ENCODE measurements around the gene IFNK. TPM values are rescaled to one million over a fixed set of nuclear protein-coding genes. Genes with fewer than 3 reads are reported as not detected.

Gene IFNK
- total RNA-seq, 1 experiment from 2014 or later, result not detected

DNA sequence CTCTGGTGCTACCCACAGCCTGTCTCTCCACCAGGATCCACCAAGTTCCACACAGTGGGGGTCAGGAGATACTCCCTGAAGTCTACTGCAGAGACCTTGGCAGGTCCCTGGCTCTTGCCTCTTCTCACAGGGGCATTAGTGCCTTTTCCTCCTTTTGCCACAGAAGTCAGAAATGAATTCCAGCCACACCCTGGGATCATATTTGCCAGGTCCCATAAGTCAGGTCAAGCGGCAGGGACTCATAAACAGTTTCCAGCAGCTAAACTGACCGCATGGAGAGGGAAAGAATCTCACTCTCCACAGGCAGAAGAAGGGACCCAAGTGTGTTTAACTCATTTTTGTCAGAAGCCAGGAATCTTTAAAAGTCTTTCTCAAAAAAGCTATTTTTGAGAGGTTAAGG is 13.3 kb upstream of the IFNK start:
- H3K4me1 ChIP-seq (ENCODE audit: insufficient read depth, low read length, poor library complexity, severe bottlenecking), result no peaks in the 10 kb centered on the region
- BruUV-seq (replicated peaks), result no TSS peak
- DNase-seq (ENCODE audit: low spot score), result no peak
- no peaks in the 10 kb centered on the region for H3K36me3 ChIP-seq (ENCODE audit: insufficient read depth, low read length, poor library complexity, severe bottlenecking)
- H3K27ac ChIP-seq (ENCODE audit: low read depth, low read length, poor library complexity, severe bottlenecking), result no peak overlapping the region
- TF ChIP-seq, protein P1, sequence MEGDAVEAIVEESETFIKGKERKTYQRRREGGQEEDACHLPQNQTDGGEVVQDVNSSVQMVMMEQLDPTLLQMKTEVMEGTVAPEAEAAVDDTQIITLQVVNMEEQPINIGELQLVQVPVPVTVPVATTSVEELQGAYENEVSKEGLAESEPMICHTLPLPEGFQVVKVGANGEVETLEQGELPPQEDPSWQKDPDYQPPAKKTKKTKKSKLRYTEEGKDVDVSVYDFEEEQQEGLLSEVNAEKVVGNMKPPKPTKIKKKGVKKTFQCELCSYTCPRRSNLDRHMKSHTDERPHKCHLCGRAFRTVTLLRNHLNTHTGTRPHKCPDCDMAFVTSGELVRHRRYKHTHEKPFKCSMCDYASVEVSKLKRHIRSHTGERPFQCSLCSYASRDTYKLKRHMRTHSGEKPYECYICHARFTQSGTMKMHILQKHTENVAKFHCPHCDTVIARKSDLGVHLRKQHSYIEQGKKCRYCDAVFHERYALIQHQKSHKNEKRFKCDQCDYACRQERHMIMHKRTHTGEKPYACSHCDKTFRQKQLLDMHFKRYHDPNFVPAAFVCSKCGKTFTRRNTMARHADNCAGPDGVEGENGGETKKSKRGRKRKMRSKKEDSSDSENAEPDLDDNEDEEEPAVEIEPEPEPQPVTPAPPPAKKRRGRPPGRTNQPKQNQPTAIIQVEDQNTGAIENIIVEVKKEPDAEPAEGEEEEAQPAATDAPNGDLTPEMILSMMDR (conservative IDR thresholded peaks at IDR 0.05; ENCODE audit: low read depth, low read length), result no peak
- no peak for TF ChIP-seq EZH2 (IDR thresholded peaks at IDR 0.05; ENCODE audit: borderline replicate concordance, low read depth, low read length, poor library complexity, severe bottlenecking)
- H3K27me3 ChIP-seq (replicated peaks; ENCODE audit: insufficient read depth, low read depth, low read length, poor library complexity), result no peaks in the 10 kb centered on the region
- POLR2A ChIA-PET (ENCODE audit: low non-redundant PET), result no interaction called here
- no peak overlapping the region for H3K4me3 ChIP-seq (ENCODE audit: low read depth, low read length, poor library complexity, severe bottlenecking)
- no peaks in the 10 kb centered on the region for H3K9me3 ChIP-seq (ENCODE audit: low read depth, low read length, poor library complexity, severe bottlenecking)
- intact Hi-C loops (cut with micrococcal nuclease; ENCODE audit: unreplicated experiment), result no loop called here
- CTCF ChIA-PET, result no interaction called here

DNA sequence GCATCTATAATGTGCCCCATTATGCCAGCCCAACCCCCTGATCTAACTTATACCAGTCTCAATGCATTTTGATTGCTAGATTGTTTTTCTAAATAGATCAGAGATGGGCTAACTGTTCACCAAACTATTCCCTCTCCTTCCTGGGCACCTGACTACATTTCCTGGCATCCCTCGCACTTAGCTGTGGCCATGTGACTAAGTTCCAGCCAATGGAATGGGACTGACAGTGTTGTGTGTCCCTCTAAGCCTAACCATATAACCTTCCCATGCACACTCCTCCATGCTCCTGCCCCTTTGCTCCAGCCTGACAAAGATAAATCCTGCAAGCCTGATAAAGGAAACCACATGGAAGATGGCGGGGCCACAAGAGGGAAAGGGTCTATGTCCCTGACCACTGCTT is 12.3 kb upstream of the IFNK start:
- ChIA-PET POLR2A (ENCODE audit: low non-redundant PET) (no interaction called here), CTCF (no interaction called here)
- no peak overlapping the region for H3K27ac ChIP-seq (ENCODE audit: low read depth, low read length, poor library complexity, severe bottlenecking)
- H3K36me3 ChIP-seq (ENCODE audit: insufficient read depth, low read length, poor library complexity, severe bottlenecking), result no peaks in the 10 kb centered on the region
- H3K27me3 ChIP-seq (replicated peaks; ENCODE audit: insufficient read depth, low read depth, low read length, poor library complexity), result no peaks in the 10 kb centered on the region
- no peak for DNase-seq (ENCODE audit: low spot score)
- H3K4me3 ChIP-seq (ENCODE audit: low read depth, low read length, poor library complexity, severe bottlenecking), result no peak overlapping the region
- intact Hi-C loops (cut with micrococcal nuclease; ENCODE audit: unreplicated experiment), result no loop called here
- no peaks in the 10 kb centered on the region for H3K4me1 ChIP-seq (ENCODE audit: insufficient read depth, low read length, poor library complexity, severe bottlenecking)
- TF ChIP-seq EZH2 (IDR thresholded peaks at IDR 0.05; ENCODE audit: borderline replicate concordance, low read depth, low read length, poor library complexity, severe bottlenecking), result no peak
- TF ChIP-seq, protein P1 (conservative IDR thresholded peaks at IDR 0.05; ENCODE audit: low read depth, low read length), result no peak
- H3K9me3 ChIP-seq (ENCODE audit: low read depth, low read length, poor library complexity, severe bottlenecking), result no peaks in the 10 kb centered on the region
- BruUV-seq (replicated peaks), result no TSS peak

DNA sequence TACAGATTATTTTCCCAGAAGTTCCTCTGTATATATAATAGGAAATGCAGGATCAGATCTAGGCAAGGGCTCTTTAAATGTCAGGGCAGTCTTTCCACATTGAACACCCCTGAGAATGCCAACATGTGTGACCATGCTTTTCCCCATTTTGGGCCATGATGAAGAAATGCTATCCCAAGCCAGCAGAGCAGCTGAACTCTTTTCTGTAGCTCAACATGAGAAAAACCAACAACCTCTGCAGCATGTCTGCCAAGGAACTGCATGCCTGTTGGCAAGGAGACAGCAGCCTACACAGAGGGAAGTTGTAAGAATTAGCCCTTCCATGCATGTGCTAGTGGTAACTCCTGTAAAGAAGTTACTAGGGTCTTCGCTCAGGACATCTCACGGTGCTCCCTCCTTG is 9.5 kb upstream of the IFNK start:
- ChIA-PET CTCF (no interaction called here), POLR2A (ENCODE audit: low non-redundant PET) (no interaction called here)
- H3K4me3 ChIP-seq (ENCODE audit: low read depth, low read length, poor library complexity, severe bottlenecking), result no peak overlapping the region
- DNase-seq (ENCODE audit: low spot score), result no peak
- H3K4me1 ChIP-seq (ENCODE audit: insufficient read depth, low read length, poor library complexity, severe bottlenecking), result no peaks in the 10 kb centered on the region
- no TSS peak for BruUV-seq (replicated peaks)
- no peaks in the 10 kb centered on the region for H3K36me3 ChIP-seq (ENCODE audit: insufficient read depth, low read length, poor library complexity, severe bottlenecking)
- intact Hi-C loops (cut with micrococcal nuclease; ENCODE audit: unreplicated experiment), result no loop called here
- no peaks in the 10 kb centered on the region for H3K9me3 ChIP-seq (ENCODE audit: low read depth, low read length, poor library complexity, severe bottlenecking)
- no peak overlapping the region for H3K27ac ChIP-seq (ENCODE audit: low read depth, low read length, poor library complexity, severe bottlenecking)
- TF ChIP-seq, protein P1 (conservative IDR thresholded peaks at IDR 0.05; ENCODE audit: low read depth, low read length), result no peak
- no peaks in the 10 kb centered on the region for H3K27me3 ChIP-seq (replicated peaks; ENCODE audit: insufficient read depth, low read depth, low read length, poor library complexity)

Data from A673 (cell line).